ENCODE results near the gene TRIB2. TPM values are rescaled to one million over a fixed set of nuclear protein-coding genes. Genes with fewer than 3 reads are reported as not detected.

Gene TRIB2
- total RNA-seq, 1 donor from 2014 or later: 68.8 TPM

- peaks cover 29% of the 10 kb centered on the region for H3K36me3 Mint-ChIP-seq
- Histone ChIP-seq H3K36me3 (peaks cover 5% of the 10 kb centered on the region), H3K9me3 (ENCODE audit: low read depth) (no peaks in the 10 kb centered on the region), H3K9ac (peak overlapping the region; percentile 9), H3K27me3 (no peaks in the 10 kb centered on the region), H3K27ac (peak overlapping the region; percentile 57), H4K20me1 (ENCODE audit: low read depth) (peaks cover 56% of the 10 kb centered on the region), H3K4me3 (peak overlapping the region; percentile 94), H3K4me2 (peak overlapping the region; percentile 94), H2AFZ (replicated peaks) (no peak overlapping the region), H3K4me1 (peaks cover 29% of the 10 kb centered on the region), H3K79me2 (ENCODE audit: low read depth) (peaks cover 71% of the 10 kb centered on the region), H3F3A (ENCODE audit: low read depth) (peaks cover 37% of the 10 kb centered on the region)
- peak overlapping the region; percentile 99 for H3K4me3 Mint-ChIP-seq
- no peak for TF ChIP-seq CTCF (IDR thresholded peaks at IDR 0.05)
- no peak for TF ChIP-seq EZH2phosphoT487 (IDR thresholded peaks at IDR 0.05)
- TF ChIP-seq EZH2 (IDR thresholded peaks at IDR 0.05): no peak
- DNase-seq (ENCODE audit: low spot score): peak; percentile 7
- H3K4me1 Mint-ChIP-seq: peaks cover 57% of the 10 kb centered on the region
- H3K27ac Mint-ChIP-seq: peak overlapping the region; percentile 94
- H3K9me3 Mint-ChIP-seq: no peaks in the 10 kb centered on the region
- H3K27me3 Mint-ChIP-seq (ENCODE audit: insufficient read depth, low read depth): peaks cover 9% of the 10 kb centered on the region
These were observed 2.9 kb downstream of the TRIB2 start for GRCh38 chr2:12719400-12720277.

- Histone ChIP-seq H3K36me3 (peaks cover 5% of the 10 kb centered on the region), H3K4me2 (peak overlapping the region; percentile 94), H4K20me1 (ENCODE audit: low read depth) (peaks cover 61% of the 10 kb centered on the region), H2AFZ (replicated peaks) (no peak overlapping the region), H3K27me3 (no peaks in the 10 kb centered on the region), H3K4me3 (peak overlapping the region; percentile 94), H3K27ac (no peak overlapping the region), H3K79me2 (ENCODE audit: low read depth) (peaks cover 77% of the 10 kb centered on the region), H3K9ac (no peak overlapping the region), H3K9me3 (ENCODE audit: low read depth) (no peaks in the 10 kb centered on the region), H3K4me1 (peaks cover 29% of the 10 kb centered on the region), H3F3A (ENCODE audit: low read depth) (peaks cover 37% of the 10 kb centered on the region)
- peak; percentile 14 for DNase-seq (ENCODE audit: low spot score)
- Mint-ChIP-seq H3K27ac (peak overlapping the region; percentile 8), H3K9me3 (no peaks in the 10 kb centered on the region), H3K27me3 (ENCODE audit: insufficient read depth, low read depth) (peaks cover 9% of the 10 kb centered on the region), H3K36me3 (peaks cover 35% of the 10 kb centered on the region), H3K4me3 (peak overlapping the region; percentile 99), H3K4me1 (peaks cover 52% of the 10 kb centered on the region)
- TF ChIP-seq EZH2 (IDR thresholded peaks at IDR 0.05): no peak
- no peak for TF ChIP-seq EZH2phosphoT487 (IDR thresholded peaks at IDR 0.05)
- TF ChIP-seq CTCF (IDR thresholded peaks at IDR 0.05): no peak
These were observed 3.5 kb downstream of the TRIB2 start for GRCh38 chr2:12720278-12720620.

- H3K4me3 Mint-ChIP-seq: peak overlapping the region; percentile 99
- peaks cover 45% of the 10 kb centered on the region for H3K4me1 Mint-ChIP-seq
These were observed 4.1 kb downstream of the TRIB2 start for GRCh38 chr2:12720754-12721378.

More at GRCh38 chr2:12720754-12721378, 4.1 kb downstream of the TRIB2 start:
- H3K27me3 Mint-ChIP-seq (ENCODE audit: insufficient read depth, low read depth): peaks cover 9% of the 10 kb centered on the region
- H3K9me3 Mint-ChIP-seq: no peaks in the 10 kb centered on the region
- Histone ChIP-seq H3K9ac (no peak overlapping the region), H3K4me3 (peak overlapping the region; percentile 94), H4K20me1 (ENCODE audit: low read depth) (peaks cover 68% of the 10 kb centered on the region), H2AFZ (replicated peaks) (no peak overlapping the region), H3K4me1 (peaks cover 29% of the 10 kb centered on the region), H3F3A (ENCODE audit: low read depth) (peaks cover 37% of the 10 kb centered on the region), H3K9me3 (ENCODE audit: low read depth) (no peaks in the 10 kb centered on the region), H3K79me2 (ENCODE audit: low read depth) (peaks cover 83% of the 10 kb centered on the region), H3K4me2 (peak overlapping the region; percentile 94), H3K27me3 (no peaks in the 10 kb centered on the region), H3K36me3 (peaks cover 5% of the 10 kb centered on the region), H3K27ac (no peak overlapping the region)
- DNase-seq (ENCODE audit: low spot score): no peak
- peaks cover 40% of the 10 kb centered on the region for H3K36me3 Mint-ChIP-seq
- no peak overlapping the region for H3K27ac Mint-ChIP-seq
- TF ChIP-seq EZH2 (IDR thresholded peaks at IDR 0.05) (no peak), CTCF (IDR thresholded peaks at IDR 0.05) (no peak), EZH2phosphoT487 (IDR thresholded peaks at IDR 0.05) (no peak)
